Measurements from ENCODE around the gene FUZ. TPM values are rescaled to one million over a fixed set of nuclear protein-coding genes. Genes with fewer than 3 reads are reported as not detected.

Gene FUZ
- polyA plus RNA-seq, 1 donor from 2014 or later = 35.4 TPM

GRCh38 chr19:49811328-49811727 is 1.8 kb downstream of the FUZ start:
- H3K9ac ChIP-seq (ENCODE audit: low read length) = no peak overlapping the region
- H2AFZ ChIP-seq (ENCODE audit: low read depth, low read length) = no peak overlapping the region
- no peaks in the 10 kb centered on the region for H4K20me1 ChIP-seq (ENCODE audit: insufficient read depth)
- H3K4me2 ChIP-seq (ENCODE audit: low read length) = no peak overlapping the region
- H3K27ac ChIP-seq (ENCODE audit: low read length) = no peak overlapping the region
- H3F3A ChIP-seq (ENCODE audit: insufficient read depth, low read length, poor library complexity, severe bottlenecking) = no peaks in the 10 kb centered on the region
- no peaks in the 10 kb centered on the region for H3K27me3 ChIP-seq (ENCODE audit: insufficient read depth, low read depth, low read length)
- no peaks in the 10 kb centered on the region for H3K36me3 ChIP-seq (ENCODE audit: insufficient read depth, low read length)
- H3K9me2 ChIP-seq (ENCODE audit: insufficient read depth, low read length) = no peaks in the 10 kb centered on the region
- H3K9me3 ChIP-seq (ENCODE audit: low read length) = no peaks in the 10 kb centered on the region
- H3K4me3 ChIP-seq (ENCODE audit: low read length) = no peak overlapping the region
- H3K79me2 ChIP-seq (replicated peaks; ENCODE audit: insufficient read depth, low read length) = no peaks in the 10 kb centered on the region
- TF ChIP-seq CTCF (IDR thresholded peaks at IDR 0.05; ENCODE audit: poor library complexity, severe bottlenecking) (no peak), SMC3 (conservative IDR thresholded peaks at IDR 0.05; ENCODE audit: poor library complexity) (no peak), REST (IDR thresholded peaks at IDR 0.05; ENCODE audit: borderline replicate concordance) (no peak), TAF1 (IDR thresholded peaks at IDR 0.05; ENCODE audit: low read depth) (no peak), RAD21 (conservative IDR thresholded peaks at IDR 0.05) (no peak), POLR2AphosphoS5 (IDR thresholded peaks at IDR 0.05) (no peak), MXI1 (conservative IDR thresholded peaks at IDR 0.05; ENCODE audit: poor library complexity, severe bottlenecking) (no peak), EZH2 (IDR thresholded peaks at IDR 0.05; ENCODE audit: borderline replicate concordance, insufficient read depth, low read length, poor library complexity, severe bottlenecking) (no peak)

GRCh38 chr19:49809941-49810389 is 3.1 kb downstream of the FUZ start:
- Histone ChIP-seq H3F3A (ENCODE audit: insufficient read depth, low read length, poor library complexity, severe bottlenecking) (no peaks in the 10 kb centered on the region), H2AFZ (ENCODE audit: low read depth, low read length) (no peak overlapping the region), H3K27ac (ENCODE audit: low read length) (peak overlapping the region; percentile 64), H3K27me3 (ENCODE audit: insufficient read depth, low read depth, low read length) (no peaks in the 10 kb centered on the region), H4K20me1 (ENCODE audit: insufficient read depth) (no peaks in the 10 kb centered on the region), H3K79me2 (replicated peaks; ENCODE audit: insufficient read depth, low read length) (no peaks in the 10 kb centered on the region), H3K36me3 (ENCODE audit: insufficient read depth, low read length) (no peaks in the 10 kb centered on the region), H3K9ac (ENCODE audit: low read length) (no peak overlapping the region), H3K9me3 (ENCODE audit: low read length) (no peaks in the 10 kb centered on the region), H3K4me3 (ENCODE audit: low read length) (peak overlapping the region; percentile 67), H3K4me2 (ENCODE audit: low read length) (peak overlapping the region; percentile 2), H3K9me2 (ENCODE audit: insufficient read depth, low read length) (no peaks in the 10 kb centered on the region)
- no peak for TF ChIP-seq REST (IDR thresholded peaks at IDR 0.05; ENCODE audit: borderline replicate concordance)
- TF ChIP-seq SMC3 (conservative IDR thresholded peaks at IDR 0.05; ENCODE audit: poor library complexity) = no peak
- TF ChIP-seq EZH2 (IDR thresholded peaks at IDR 0.05; ENCODE audit: borderline replicate concordance, insufficient read depth, low read length, poor library complexity, severe bottlenecking) = no peak
- TF ChIP-seq POLR2AphosphoS5 (IDR thresholded peaks at IDR 0.05) = no peak
- no peak for TF ChIP-seq CTCF (IDR thresholded peaks at IDR 0.05; ENCODE audit: poor library complexity, severe bottlenecking)
- no peak for TF ChIP-seq TAF1 (IDR thresholded peaks at IDR 0.05; ENCODE audit: low read depth)
- no peak for TF ChIP-seq RAD21 (conservative IDR thresholded peaks at IDR 0.05)
- no peak for TF ChIP-seq MXI1 (conservative IDR thresholded peaks at IDR 0.05; ENCODE audit: poor library complexity, severe bottlenecking)
- no peak for TF ChIP-seq EP300 (conservative IDR thresholded peaks at IDR 0.05; ENCODE audit: poor library complexity, severe bottlenecking)

All from neural cell (in vitro differentiated cells).